Brain pericyte (primary cell): Measurements from ENCODE around the gene DRD1.
"Not testable (repeated sequence)": the region's sequence is repeated elsewhere in the genome, so short reads cannot be mapped to it uniquely, and the experiment has no call there.

Experiments
- DNase-seq: peaks from one replicate; pipeline ENCODE4 v3.0.0-alpha.2; 2012; ENCODE audit warnings: low read depth, low spot score

The DRD1 gene

GRCh38 chr5:175467983-175468690, 24.2 kb upstream of the DRD1 start:
- no peak for DNase-seq

- no peak for DNase-seq
Observed at GRCh38 chr5:175466700-175467318, 22.8 kb upstream of the DRD1 start.

GRCh38 chr5:175465282-175465681, 21.3 kb upstream of the DRD1 start:
- no peak for DNase-seq

- no peak for DNase-seq
Observed at GRCh38 chr5:175464942-175465233, 20.9 kb upstream of the DRD1 start.

DNA sequence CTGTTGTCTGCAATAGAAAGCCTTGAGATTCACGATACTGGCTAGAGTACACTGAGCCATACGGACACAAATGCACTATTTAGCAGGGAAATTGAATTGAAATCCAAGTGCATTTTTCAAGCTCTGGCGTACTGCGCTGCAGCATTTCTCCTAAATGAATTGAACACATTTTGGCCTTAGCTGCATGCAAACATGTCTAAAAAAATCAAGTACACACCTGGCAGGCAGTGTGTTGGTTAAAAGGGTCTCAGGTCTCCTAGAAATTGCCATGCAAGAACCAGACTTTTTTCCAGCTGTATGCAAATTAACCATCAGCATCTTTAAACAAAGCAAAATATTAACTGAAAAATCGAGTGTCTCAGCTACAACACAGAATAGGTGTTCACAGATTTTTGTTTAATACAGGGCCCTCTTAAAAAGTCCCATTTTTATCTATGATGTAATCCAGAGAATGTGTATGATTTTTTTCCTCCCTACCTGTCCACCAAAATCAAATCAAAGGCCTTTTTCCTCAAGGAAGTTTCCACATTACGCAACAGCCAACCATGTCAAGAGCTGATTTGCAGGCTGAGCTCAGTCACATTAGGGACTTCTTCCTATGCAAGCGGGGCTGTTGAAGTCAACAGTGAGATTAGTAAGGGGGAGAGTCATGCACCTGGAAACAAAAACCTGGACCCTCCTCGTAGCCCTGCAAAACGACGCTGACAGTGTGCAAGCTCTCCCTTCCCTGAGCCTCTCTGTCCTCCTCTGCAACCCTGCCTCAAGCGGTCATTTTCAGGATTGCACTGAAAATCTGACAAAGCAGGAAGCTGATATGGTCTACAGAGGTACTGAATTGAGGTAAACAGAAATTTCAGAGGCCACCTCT, 20.3 kb upstream of the DRD1 start:
- no peak for DNase-seq

DNA sequence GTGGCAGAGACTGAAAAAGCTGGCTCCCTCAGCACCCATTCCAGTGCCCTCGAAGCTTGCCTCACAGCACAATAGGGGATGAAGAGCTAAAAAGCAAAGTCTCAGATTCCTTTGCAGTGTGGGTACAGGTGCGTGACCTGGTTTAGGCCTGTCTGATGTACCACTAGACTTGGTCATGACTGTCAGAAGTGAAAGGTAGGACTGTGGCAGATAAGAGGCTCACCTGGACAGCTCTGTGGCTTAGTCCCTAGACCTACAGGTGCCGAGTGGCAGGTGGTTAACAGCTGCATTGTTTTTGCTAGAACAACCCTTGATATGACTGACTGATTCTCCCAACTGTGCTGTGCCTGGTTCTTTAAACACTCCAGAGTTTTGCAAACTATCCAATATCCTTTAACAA, 19.7 kb upstream of the DRD1 start:
- no peak for DNase-seq

DNA sequence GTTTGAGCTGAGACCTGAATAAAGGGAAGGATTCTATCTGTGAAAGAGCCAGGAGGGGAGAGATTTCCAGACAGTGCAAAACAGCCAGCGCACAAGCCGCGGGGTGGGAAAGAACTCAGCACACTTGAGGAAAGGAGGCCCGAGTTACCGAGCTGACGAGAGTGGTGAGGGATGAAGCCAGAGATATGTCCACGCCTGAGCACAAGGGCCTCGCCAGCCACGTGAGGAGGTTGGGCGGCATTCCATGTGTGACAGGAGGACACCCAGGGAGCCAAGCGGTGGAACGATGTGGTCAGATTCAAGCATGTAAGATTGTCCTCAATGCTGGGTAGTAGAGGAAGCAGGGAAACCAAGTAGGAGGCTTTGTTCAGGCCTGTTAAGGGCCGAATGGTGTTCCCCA, 17.4 kb upstream of the DRD1 start:
- DNase-seq: no peak

- no peak for DNase-seq
Observed at GRCh38 chr5:175460552-175460951, 16.6 kb upstream of the DRD1 start.

DNA sequence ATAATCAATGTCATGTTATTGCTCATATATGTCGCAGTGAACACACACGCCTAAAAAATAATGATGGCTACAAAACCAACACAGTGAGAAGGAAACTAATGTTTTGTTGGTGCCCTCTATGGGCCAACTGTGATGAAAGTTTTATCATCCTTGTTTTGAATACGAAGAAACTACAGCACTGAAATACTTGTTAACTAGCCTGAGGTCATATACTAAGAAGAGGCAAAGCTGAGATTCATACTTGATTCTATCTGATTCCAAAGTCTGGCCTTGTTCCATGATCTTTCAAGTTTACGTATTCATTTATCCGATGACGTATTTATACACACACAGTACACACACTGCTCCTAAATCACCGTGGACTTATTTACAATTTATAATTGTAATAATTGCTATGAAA, 16.1 kb upstream of the DRD1 start:
- DNase-seq: no peak

GRCh38 chr5:175457466-175457865, 13.5 kb upstream of the DRD1 start:
- no peak for DNase-seq

- DNase-seq: no peak
Observed at GRCh38 chr5:175456105-175456742, 12.2 kb upstream of the DRD1 start.

- DNase-seq: not testable (repeated sequence)
Observed at GRCh38 chr5:175454338-175454737, 10.4 kb upstream of the DRD1 start.

GRCh38 chr5:175452166-175452565, 8.2 kb upstream of the DRD1 start:
- DNase-seq: no peak

DNA sequence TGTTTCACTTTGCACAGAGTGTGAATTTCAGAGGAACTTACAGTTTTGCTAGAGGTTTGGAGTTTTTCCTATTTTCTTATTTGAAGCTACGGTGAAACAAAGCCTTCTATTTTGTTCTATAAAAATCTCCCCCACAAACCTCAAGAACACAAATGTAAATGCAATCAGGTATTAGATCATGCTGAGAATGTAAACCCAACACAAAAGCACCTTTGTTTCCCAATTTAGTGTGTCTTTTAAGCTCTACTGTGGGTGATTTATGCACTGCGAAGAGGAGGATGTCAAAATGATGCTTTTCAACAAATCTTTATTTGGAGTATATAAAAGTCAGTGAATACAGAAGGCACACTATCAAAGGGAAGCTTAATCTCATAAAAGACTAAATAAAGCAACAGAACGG, 4.3 kb upstream of the DRD1 start:
- no peak for DNase-seq

- DNase-seq: no peak
Observed at GRCh38 chr5:175447571-175447970, 3.6 kb upstream of the DRD1 start.

- DNase-seq: not testable (repeated sequence)
Observed at GRCh38 chr5:175446378-175446777, 2.4 kb upstream of the DRD1 start.

GRCh38 chr5:175444905-175445456, 999 bp upstream of the DRD1 start:
- DNase-seq: no peak

DNA sequence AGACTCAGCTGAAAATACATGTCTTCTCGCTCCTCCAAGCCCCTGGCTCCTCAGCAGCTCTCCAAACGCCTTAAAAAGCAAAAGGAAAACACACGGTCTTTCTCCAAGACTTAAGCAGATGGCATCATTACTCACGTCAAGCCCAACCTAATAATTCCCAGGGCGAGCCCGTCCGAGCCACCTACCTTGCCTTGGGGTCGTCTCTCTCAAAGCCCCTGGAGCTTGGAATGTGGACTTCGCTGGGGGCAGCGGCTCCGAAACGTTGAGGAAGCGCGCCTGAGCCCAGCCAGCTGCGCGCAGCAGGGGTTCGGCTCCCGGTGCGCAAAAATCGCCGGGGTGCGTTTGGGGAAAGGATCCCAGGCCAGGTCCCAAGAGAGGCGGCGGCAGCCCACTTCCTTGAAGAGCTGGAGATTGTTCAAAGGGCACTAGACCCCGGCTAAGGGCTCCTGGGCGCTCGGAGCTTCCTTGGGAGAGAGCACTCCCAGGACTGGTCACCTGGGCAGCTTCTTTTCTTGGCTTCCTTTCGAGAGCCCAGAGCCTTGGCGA, 395 bp downstream of the DRD1 start:
- no peak for DNase-seq

- no peak for DNase-seq
Observed at GRCh38 chr5:175438234-175438857, 5.6 kb downstream of the DRD1 start.

DNA sequence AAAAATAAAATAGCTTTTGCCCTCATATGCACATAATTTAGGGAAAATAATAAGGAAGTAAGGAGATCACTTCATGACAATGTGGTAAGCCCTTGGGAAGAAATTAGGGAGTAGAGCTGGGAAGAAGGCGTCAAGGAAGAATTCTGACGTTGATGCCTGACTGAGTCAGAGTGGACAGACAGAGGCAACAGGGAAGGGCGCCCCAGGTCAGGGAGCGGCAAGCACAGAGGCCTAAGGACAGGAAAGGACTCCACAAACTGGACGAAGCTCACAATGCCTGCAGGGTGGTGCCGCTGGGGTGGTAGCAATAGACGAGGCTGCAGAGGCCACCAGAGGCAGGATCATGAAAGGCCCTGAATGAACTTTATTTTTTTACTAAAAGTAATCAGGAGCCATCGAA, 7.6 kb downstream of the DRD1 start:
- DNase-seq: no peak

DNA sequence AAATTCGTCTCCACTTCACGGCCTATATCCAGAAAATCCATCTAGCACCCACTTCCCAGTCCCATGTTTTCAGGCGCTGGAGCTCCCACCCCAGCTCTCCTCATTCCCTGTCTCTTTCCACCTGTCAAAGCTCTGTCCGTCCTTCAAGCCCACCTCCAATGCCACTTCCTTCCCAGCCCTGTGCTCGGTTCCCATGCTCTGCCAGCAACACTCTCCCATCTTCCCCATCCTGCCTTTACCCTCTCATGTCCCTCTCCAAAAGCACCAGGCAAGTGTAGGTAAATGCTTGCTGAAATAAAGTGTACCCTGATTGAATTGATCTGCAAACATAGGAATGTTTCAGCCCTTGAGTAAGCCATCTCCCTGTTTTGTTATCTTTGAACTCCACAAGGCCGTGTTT, 9.2 kb downstream of the DRD1 start:
- DNase-seq: no peak
